Activated naive CD8-positive, alpha-beta T cell treated with anti-CD3 and anti-CD28 coated beads, Interleukin-2, amount 50 U/mL, for 16 hours (primary cell): ENCODE data around the gene GPR25.

ENCODE experiments used
- DNase-seq: peaks from one replicate; pipeline ENCODE4 v3.0.0-alpha.2; 2020; ENCODE audit warnings: low read depth, low spot score

Gene GPR25, protein sequence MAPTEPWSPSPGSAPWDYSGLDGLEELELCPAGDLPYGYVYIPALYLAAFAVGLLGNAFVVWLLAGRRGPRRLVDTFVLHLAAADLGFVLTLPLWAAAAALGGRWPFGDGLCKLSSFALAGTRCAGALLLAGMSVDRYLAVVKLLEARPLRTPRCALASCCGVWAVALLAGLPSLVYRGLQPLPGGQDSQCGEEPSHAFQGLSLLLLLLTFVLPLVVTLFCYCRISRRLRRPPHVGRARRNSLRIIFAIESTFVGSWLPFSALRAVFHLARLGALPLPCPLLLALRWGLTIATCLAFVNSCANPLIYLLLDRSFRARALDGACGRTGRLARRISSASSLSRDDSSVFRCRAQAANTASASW

DNA sequence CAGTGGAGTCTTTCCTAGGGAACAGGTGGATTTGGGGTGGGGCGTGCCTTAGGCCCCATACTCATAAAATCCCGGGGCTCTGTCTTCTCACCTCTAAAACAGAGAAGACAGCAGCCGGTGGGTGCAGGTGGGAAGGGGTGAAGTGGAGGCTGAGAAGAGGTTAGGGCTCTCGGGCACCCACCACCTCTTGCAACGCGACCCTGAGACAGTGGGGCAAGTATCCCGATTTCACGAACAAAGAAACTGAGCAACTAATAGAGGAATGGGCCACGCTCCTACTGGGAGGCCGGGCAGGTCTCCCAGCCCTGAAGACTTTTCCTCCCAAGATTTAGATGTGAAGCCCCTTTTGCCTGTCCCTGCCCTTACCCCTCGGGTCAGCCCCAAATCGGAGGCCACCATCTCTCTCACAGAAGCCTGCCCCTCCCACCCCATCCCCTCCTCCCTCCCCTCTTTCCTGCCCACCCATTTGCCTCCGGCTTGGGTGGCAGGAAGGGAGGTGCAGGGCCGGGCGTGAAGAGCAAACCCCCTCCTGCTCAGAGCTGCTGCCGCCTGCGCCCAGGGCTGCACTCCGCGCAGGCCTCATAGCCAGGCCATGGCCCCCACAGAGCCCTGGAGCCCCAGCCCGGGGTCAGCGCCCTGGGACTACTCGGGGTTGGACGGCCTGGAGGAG is at the start of gene GPR25:
Gene GPR25, plus strand, starts transcription at position 536 of the 670 bp plus-strand sequence. Its CDS starts 57 bp downstream, at position 593.
- no peak for DNase-seq

DNA sequence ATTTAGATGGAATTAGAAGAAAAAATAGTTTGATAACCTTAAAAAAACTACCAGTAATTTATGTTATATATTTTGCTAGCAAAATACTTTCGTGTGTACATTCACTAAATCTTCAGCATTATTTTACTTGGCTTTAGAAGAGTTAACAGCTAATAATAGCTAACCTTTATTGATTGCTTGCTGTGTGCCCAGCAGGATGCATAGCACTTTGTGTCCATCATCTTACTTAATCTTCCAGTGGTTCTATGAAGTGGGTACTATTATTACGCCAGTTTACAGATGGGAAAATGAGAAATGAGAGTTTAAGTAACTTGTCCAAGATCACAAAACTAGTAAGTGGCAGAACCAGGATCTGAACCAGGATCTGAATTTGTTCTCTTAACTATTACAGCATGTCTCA is 41.7 kb upstream of the GPR25 start:
- no peak for DNase-seq

DNA sequence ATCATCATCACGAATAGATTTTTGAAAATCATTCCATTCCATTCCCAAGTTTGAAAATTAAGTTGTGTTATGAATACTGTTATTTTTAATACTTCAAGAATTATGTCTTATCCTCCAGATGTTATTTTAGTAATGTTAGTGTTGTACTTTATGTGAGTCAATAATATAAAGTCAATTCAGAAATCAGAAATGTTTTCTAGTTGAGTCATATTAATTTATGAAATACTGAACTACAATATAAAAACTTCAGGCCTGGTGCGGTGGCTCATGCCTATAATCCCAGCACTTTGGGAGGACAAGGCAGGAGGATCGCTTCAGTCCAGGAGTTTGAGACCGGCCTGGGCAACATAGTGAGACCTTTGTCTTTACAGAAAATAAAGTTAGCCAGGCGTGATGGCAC is 38.4 kb upstream of the GPR25 start:
- DNase-seq: no peak

DNA sequence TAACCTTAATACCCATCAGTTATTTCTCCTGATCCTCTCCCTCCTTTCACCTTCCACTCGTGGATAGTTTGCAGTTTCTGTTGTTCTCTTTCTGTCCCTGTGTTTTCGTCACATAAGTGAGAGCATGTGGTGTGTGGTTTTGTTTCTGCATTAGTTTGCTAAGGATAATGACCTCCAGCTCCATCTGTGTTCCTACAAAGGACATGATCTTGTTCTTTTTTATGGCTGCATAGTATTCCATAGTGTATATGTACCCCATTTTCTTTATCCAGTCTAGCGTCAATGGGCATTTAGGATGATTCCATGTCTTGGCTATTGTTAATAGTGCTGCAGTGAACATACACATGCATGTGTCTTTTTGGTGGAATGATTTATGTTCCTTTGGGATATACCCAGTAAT is 36.6 kb upstream of the GPR25 start:
- DNase-seq: no peak

DNA sequence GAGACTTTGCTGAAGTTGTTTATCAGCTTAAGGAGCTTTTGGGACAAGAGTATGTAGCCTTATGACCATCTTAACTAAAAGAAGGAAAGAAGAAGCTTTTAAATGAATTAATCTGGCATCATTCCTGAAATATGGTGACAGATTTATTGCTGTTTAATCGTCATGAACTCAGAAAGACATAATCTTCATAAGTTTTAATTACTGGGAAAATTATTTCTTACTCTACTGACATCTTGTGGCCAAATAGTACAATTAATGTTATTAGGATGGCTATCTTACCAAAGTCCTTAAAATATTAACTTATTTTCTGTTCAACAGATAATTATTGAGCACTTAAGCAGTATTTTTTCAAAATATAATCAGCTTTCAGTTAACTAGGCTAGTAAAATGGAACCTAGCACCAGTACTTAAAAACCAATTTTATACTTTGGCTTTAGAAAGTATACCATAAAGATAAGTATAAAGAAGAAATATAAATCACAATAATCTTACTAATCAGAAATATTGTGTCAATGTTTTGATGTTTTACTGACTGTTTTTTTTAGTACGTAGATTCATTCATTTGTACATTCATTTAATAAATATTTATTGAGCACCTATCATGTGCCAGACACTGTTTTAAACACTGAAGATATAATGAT is 34.7 kb upstream of the GPR25 start:
- no peak for DNase-seq

DNA sequence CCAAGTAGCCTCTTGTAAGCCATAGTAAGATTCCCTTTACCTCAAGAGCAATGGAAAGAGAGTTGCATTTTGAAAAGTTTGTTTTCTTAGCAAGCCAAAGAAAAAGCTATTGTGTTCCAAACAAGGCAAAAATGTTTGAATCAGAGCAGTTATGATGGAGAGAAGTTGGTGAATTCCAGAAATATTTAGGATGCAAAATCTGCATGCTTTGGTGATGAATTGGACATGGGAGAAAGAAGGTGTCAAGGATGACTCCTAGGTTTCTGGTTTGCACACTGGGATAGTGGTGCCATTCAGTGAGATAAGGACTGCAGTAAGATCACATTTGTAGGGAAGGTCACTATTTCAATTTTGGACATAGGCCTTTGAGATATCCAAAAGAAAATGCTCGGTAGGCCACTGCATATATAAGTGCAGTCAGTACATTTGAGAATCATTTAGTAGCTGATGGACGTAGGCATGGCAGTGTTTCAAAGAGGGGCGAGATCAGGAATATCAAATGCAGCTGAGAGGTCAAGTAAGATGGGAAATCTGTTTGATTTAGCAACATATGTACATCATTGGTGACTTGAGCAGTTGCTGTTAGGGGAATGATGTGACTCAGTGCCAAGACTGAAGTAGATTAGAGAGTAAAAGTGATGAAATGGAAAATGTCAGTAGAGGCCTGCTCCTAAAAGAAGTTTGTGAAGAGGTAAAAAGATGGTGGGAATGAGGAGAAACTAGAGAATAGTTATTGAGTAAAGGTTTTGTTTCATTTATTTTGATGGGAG is 33.9 kb upstream of the GPR25 start:
- no peak for DNase-seq

DNA sequence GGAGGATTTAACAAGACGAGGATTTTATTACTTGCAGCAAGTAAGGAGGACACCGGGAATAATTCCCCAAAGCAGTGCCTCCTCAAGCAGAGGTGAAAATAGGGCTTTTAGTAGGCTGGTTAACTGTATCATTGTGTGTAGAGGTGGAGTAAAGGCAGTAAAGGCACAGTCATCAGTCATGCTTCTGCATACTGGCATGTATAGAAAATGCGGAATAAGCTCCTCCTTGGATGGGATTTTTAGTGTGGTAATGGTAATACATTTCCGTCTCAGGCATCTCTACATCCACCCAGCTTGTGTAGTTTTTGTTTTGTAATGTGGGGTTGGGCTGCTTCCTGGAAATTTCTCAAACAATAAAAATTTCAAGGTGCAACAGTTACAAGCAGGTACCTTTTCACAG is 27.4 kb upstream of the GPR25 start:
- DNase-seq: no peak

DNA sequence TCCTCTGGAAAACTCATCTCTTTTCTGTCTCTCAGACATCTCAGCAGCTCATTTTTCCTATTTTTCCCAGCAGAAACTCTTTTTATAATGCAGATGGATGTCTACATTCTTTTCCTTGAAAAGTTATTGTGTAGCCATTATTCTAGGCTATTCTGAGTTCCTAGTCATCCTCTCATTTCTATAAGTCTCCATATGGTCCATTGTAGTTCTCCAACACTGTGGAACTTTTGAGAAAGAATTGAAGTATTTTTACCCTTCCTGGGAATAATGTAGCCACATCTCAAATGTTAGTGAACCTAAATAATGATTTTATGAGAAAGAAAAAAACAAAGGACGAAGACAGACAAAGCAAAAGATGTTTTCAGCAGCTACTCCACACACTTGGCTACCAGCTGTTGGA is 26.4 kb upstream of the GPR25 start:
- DNase-seq: no peak

DNA sequence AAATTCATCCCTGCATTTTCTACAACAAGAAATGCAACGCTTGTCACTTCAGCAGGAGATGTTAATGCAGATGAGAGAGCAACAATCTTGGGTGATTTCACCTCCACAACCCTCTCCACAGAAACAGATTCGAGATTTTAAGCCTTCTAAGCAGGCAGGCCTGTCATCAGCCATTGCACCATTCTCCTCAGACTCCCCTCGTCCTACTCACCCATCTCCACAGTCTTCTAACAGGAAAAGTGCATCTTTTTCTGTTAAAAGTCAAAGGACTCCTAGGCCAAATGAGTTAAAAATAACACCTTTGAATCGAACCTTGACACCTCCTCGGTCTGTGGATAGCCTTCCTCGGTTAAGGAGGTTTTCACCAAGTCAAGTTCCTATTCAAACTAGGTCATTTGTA is 23.4 kb upstream of the GPR25 start:
- no peak for DNase-seq

DNA sequence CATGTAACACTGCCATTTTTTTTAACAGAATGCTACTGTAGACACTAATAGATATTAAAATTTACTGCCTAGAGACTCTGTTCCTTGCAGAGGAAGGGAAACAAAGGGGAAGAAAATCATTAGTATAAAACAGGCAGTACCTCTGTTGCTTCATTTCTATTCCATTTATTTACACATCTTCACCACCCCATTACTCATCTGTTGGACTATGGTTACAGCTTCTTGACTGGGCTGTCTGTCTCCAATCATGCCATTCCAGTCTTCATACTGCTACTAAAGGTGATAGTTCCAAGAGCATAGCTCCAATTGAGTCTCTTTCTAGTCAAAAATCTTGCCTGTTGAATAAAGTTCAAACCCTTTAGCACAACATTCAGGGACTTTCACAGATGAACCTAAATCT is 22.2 kb upstream of the GPR25 start:
- DNase-seq: no peak

DNA sequence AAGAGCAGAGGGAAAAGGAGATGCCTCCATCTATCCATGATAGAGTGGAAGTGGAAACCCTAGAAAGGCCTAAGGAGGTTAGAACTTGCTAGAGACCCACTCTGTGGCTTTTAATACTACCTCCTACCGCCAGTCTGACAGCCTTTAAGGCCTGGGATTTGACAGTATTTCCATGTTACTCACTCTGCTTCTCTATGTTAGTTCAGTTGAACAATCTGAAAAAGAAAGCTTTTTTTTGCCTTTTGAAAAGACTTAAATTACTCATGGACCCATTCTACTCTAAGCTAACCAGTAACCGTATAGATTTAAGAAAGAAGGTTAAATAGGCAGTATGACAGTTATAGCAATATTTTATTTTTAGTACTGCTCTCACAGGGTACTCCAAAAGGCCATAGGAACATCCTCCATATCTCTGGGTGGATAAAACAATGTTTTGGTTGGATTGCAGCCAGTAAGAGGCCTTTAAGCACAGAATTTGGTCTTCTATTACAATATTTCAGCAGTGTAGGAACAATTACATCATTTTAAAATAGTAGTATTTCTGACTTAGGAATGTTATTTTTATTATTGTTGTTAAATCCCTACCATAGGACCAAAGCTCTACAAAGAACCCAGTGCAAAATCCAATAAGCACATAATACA is 15.9 kb upstream of the GPR25 start:
- no peak for DNase-seq

DNA sequence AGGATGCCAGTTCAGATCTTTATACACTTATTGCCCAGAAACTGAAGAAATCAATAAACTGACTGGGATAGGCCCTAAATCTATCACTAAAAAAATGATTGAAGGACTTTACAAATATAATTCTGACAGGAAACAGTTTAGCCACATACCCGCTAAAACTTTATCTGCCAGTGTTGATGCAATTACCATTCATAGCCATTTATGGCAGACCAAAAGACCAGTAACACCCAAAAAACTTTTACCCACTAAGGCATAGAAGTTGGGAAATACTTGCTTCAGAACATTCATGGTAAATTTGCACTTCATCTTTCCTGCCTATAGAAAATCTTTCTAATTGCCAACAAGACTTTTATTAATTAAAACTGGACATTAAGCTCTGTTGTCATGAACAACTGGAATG is 15.0 kb upstream of the GPR25 start:
- DNase-seq: no peak

DNA sequence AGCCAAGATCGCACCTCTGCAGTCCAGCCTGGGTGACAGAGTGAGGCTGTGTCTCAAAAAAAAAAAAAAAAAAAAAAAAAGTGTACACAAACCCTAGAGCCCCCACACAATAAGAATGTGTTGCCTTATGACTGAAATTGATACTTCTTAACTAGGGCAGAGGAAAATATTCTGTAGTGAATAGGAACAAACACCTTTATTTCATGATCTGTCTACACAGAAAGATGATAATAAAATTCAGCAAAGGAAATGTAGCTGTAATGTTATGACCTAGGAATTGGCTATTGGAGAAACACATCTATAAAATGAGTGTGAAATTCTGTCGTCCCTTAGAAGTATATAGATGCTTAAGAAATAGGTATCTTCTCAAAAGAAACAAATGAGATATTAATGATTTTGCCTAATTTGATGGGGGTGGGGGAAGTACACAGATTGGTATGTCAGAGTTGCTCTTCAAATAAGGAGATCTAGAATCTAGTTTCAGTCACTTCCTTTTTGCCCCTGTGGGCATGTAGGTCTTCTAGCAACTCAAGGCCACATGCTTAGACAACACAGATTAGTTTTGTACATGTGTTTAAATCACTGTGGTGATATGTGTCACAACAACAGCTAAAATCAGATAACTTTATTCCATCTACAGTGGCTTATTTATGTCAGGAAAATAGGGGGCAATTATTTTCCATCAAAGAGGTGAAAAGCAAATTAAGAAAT is 10.7 kb upstream of the GPR25 start:
- DNase-seq: no peak

DNA sequence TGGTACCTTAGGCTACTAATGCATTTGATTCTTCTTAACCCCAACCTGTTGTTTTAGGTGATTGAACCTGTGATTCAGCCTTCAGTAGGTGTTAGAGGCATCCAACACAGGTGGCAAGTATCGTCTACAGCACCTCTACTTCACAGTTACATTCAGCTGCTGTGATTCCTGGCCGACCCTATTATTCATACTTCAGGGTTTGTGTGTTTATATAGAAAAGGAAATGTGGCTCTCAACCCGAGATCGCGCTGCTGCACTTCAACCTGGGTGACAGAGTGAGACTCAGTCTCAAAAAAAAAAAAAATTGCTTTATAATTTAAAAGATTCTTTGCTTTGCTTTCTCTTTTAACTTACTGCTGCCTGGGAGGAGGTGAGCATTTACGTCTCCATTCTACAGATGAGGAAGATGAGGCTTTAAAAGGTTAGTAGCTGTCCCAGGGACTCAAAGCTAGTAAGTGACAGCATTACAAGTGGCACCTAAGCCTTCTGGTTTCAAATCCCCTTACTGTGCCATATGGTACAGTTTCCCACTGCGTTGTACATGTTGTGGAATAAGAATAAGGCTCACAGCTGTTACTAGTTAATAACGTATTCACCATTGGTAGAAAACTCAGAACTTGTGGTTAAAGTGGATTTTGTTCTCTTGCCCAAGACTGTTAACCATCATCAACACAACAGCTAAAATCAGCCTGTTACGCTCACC is 9.9 kb upstream of the GPR25 start:
- DNase-seq: no peak

DNA sequence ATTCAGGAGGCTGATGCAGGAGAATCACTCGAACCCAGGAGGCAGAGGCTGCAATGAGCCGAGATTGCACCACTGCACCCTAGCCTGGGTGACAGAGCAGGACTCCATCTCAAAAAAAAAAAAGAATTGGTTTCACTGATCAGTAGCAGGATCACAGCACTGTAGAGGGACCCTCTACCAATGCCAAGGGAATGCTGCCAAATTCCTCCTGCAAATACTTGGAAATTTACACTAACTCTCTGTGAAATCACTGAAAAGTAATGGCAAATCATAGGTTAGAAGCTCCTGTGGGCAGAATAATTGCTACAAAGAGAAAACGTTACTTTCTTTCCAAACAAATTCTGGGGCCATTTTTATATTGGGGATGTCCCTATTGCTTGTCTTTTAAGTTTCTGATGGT is 6.7 kb upstream of the GPR25 start:
- no peak for DNase-seq

DNA sequence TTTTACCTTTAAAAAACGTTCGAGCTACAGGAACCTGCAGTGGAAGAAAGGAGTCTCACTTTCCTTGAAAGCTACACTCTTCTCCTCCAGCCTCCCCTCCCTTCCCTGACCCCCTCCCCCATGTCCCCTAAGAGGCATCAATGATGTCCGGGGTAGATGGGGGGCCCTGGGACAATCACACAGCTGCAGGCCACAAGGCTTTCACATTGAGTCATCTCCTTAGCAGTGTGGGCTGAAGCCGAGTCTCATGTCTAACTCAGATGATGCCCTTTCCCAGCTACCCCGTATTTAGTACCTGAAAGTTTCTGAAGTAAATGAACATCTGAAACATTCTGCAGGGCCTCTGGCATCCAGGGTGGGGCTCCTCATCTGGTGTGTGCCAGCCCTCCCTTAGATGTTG is 6.3 kb upstream of the GPR25 start:
- no peak for DNase-seq

DNA sequence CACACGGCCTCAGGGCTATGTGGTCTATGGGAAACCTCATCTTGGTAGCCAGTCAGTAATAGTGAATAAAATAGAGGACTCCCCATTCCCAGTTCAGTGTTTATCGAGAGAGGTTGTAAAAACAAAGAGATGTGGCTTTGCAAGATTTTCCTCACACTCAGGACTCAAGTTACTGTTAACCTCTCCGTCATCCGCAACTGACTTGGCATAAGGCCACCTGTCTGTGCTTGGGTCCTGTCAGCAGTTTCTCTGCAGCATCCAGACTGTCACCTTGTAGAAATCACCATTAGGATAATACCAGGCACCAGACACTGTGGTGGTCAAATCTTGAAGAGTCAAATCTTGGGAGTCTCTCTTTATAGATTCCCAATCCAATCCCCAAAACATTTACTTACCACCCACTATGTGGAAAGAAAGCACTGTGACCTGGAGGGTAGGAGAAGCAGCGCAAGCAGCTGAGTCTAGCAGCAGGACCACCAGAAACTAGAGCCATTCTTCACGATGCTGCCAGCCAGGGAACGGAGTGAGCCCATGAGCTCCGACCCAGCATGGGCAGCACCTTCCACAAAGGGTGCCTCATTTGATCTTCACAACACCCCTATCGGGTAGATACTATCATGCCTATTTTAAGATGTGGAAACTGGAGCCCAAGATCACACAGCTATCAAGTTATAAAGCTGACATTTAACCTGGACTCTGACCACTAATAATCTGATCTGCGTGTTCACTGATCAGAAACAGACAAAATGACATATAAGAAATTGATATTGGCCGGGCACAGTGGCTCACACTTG is 5.6 kb upstream of the GPR25 start:
- DNase-seq: no peak

DNA sequence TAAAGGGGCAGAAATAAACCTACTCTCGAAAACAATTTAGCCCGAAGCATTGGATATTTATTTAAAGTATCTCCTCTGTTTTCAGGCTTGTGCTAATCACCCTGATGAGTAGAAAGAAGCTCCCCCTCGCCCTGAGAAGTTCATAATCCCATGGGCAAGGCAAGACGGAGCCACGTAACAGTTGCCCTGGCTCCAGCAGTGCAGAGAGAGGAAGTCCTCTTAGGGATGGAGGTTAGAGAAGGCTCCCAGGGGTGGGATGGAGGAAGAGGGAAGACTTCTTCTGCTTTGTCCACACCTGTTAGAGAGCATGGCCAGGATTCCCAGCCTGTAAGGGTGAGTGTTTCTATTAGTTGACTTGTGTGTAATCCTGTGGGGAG is 3.4 kb upstream of the GPR25 start:
- no peak for DNase-seq

DNA sequence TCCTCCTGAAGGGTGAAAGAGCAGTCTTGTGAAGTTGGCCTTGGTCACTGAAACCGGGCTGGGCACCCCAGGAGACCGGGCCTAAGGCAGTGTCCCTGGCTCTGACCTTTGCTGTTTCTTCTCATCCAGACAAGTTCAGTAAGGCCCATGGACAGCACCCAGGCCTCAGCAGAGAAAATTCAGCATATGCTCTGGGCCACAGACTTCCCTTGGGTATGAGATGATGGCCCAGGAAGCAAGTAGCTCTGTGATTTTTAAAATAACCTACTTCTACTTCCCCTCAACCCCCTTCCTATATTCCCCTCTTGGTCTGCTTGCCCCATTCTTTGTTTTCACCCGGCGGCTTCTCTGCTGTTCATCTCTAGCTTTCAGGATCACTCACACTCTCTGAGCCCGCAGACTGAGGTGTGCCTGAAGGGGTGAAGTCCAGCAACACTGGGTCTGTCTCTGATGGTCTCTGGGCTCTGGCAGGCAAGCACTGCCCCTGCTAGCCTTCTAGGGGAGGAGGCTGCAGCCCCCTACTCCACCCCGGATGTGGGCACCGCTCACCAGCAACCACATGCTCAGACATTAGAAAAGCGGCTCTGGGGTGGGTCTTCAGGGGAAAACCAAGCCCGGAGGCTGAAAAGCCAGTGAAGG is 2.9 kb upstream of the GPR25 start:
- no peak for DNase-seq
